GM21423 (cell line): ENCODE results near the gene MYO9B.

ENCODE experiments used
- ATAC-seq: cut with Tn5 transposase; IDR thresholded peaks from one replicate; pipeline ENCODE4 v1.9.1; 2021; ENCODE audit warnings: mild to moderate bottlenecking, moderate library complexity; ENCODE audit not compliant: unreplicated experiment

Gene MYO9B

GRCh38 chr19:17112271-17112670 is 36.7 kb downstream of the MYO9B start:
- no peak for ATAC-seq

- no peak for ATAC-seq
These were observed 37.1 kb downstream of the MYO9B start for GRCh38 chr19:17112700-17113099.

- ATAC-seq, result no peak
These were observed 37.7 kb downstream of the MYO9B start for GRCh38 chr19:17113127-17113785.

- no peak for ATAC-seq
These were observed 38.8 kb downstream of the MYO9B start for GRCh38 chr19:17114414-17114831.

GRCh38 chr19:17116996-17117702 is 41.6 kb downstream of the MYO9B start:
- no peak for ATAC-seq

GRCh38 chr19:17118957-17119356 is 43.4 kb downstream of the MYO9B start:
- ATAC-seq, result no peak

- ATAC-seq, result no peak
These were observed 46.2 kb downstream of the MYO9B start for GRCh38 chr19:17121736-17122293.

GRCh38 chr19:17123041-17123440 is 47.5 kb downstream of the MYO9B start:
- ATAC-seq, result no peak

- no peak for ATAC-seq
These were observed 48.4 kb downstream of the MYO9B start for GRCh38 chr19:17124025-17124424.

GRCh38 chr19:17125062-17125727 is 49.6 kb downstream of the MYO9B start:
- peak; percentile 62 for ATAC-seq

GRCh38 chr19:17125728-17126677 is 50.4 kb downstream of the MYO9B start:
- ATAC-seq, result peak; percentile 43

- no peak for ATAC-seq
These were observed 52.1 kb downstream of the MYO9B start for GRCh38 chr19:17127671-17128070.

GRCh38 chr19:17128403-17128802 is 52.8 kb downstream of the MYO9B start:
- no peak for ATAC-seq

GRCh38 chr19:17128820-17129219 is 53.2 kb downstream of the MYO9B start:
- ATAC-seq, result no peak

- no peak for ATAC-seq
These were observed 53.8 kb downstream of the MYO9B start for GRCh38 chr19:17129377-17129776.

GRCh38 chr19:17135001-17135853 is 59.6 kb downstream of the MYO9B start:
- ATAC-seq, result peak; percentile 51

- no peak for ATAC-seq
These were observed 60.4 kb downstream of the MYO9B start for GRCh38 chr19:17136021-17136420.

GRCh38 chr19:17136617-17137016 is 61.0 kb downstream of the MYO9B start:
- no peak for ATAC-seq

- ATAC-seq, result no peak
These were observed 61.8 kb downstream of the MYO9B start for GRCh38 chr19:17137417-17137816.
